ENCODE data around the gene NF1.
"Not testable (repeated sequence)": the region's sequence is repeated elsewhere in the genome, so short reads cannot be mapped to it uniquely, and the experiment has no call there.

The NF1 gene

GRCh38 chr17:31252741-31253140, 158.0 kb downstream of the NF1 start:
- no peak for DNase-seq (ENCODE audit: low spot score)

GRCh38 chr17:31254654-31255053, 159.9 kb downstream of the NF1 start:
- DNase-seq (ENCODE audit: low spot score) = no peak

- no peak for DNase-seq (ENCODE audit: low spot score)
Measured at GRCh38 chr17:31256936-31257335, 162.2 kb downstream of the NF1 start.

- no peak for DNase-seq (ENCODE audit: low spot score)
Measured at GRCh38 chr17:31260151-31260550, 165.4 kb downstream of the NF1 start.

- DNase-seq (ENCODE audit: low spot score) = no peak
Measured at GRCh38 chr17:31261601-31262000, 166.8 kb downstream of the NF1 start.

GRCh38 chr17:31262923-31263322, 168.1 kb downstream of the NF1 start:
- not testable (repeated sequence) for DNase-seq (ENCODE audit: low spot score)

GRCh38 chr17:31266042-31266441, 171.3 kb downstream of the NF1 start:
- no peak for DNase-seq (ENCODE audit: low spot score)

- no peak for DNase-seq (ENCODE audit: low spot score)
Measured at GRCh38 chr17:31269036-31269577, 174.3 kb downstream of the NF1 start.

GRCh38 chr17:31269578-31269983, 174.8 kb downstream of the NF1 start:
- DNase-seq (ENCODE audit: low spot score) = peak; percentile 63

GRCh38 chr17:31272236-31272635, 177.5 kb downstream of the NF1 start:
- no peak for DNase-seq (ENCODE audit: low spot score)

GRCh38 chr17:31272803-31273202, 178.0 kb downstream of the NF1 start:
- DNase-seq (ENCODE audit: low spot score) = no peak

GRCh38 chr17:31273516-31273915, 178.7 kb downstream of the NF1 start:
- no peak for DNase-seq (ENCODE audit: low spot score)

- no peak for DNase-seq (ENCODE audit: low spot score)
Measured at GRCh38 chr17:31274252-31274651, 179.5 kb downstream of the NF1 start.

GRCh38 chr17:31275116-31275515, 180.3 kb downstream of the NF1 start:
- no peak for DNase-seq (ENCODE audit: low spot score)

GRCh38 chr17:31279401-31279800, 184.6 kb downstream of the NF1 start:
- no peak for DNase-seq (ENCODE audit: low spot score)

- no peak for DNase-seq (ENCODE audit: low spot score)
Measured at GRCh38 chr17:31281061-31281460, 186.3 kb downstream of the NF1 start.

- no peak for DNase-seq (ENCODE audit: low spot score)
Measured at GRCh38 chr17:31283841-31284240, 189.1 kb downstream of the NF1 start.

- no peak for DNase-seq (ENCODE audit: low spot score)
Measured at GRCh38 chr17:31286587-31286986, 191.8 kb downstream of the NF1 start.

- not testable (repeated sequence) for DNase-seq (ENCODE audit: low spot score)
Measured at GRCh38 chr17:31287932-31288331, 193.2 kb downstream of the NF1 start.

GRCh38 chr17:31289790-31290189, 195.0 kb downstream of the NF1 start:
- DNase-seq (ENCODE audit: low spot score) = no peak

GRCh38 chr17:31291820-31292219, 197.0 kb downstream of the NF1 start:
- no peak for DNase-seq (ENCODE audit: low spot score)

- no peak for DNase-seq (ENCODE audit: low spot score)
Measured at GRCh38 chr17:31293581-31293980, 198.8 kb downstream of the NF1 start.

- DNase-seq (ENCODE audit: low spot score) = no peak
Measured at GRCh38 chr17:31294231-31294630, 199.5 kb downstream of the NF1 start.

- no peak for DNase-seq (ENCODE audit: low spot score)
Measured at GRCh38 chr17:31294820-31295488, 200.2 kb downstream of the NF1 start.
